PC-9 (cell line): ENCODE data around the gene SPI1. TPM values are rescaled to one million over a fixed set of nuclear protein-coding genes. Genes with fewer than 3 reads are reported as not detected.
A peak's percentile ranks its signal among the peaks of the same experiment; 100 is the strongest.

Experiments used
- BruUV-seq: library from RNA; stranded (reverse); fragments of 400-500 nt; replicated peaks from 2 replicates; lab custom pipeline; 2021; lab: Mats Ljungman, UMichigan
- CTCF ChIA-PET: fragments of 300-600 bp; sonication (Branson Sonifier 250); formaldehyde crosslinking; loops from one replicate; lab custom pipeline; 2022; ENCODE audit warnings: antibody characterized with exemption; lab: Charles Lee
- POLR2A ChIA-PET: fragments of 300-600 bp; sonication (Branson Sonifier 250); formaldehyde crosslinking; loops from one replicate; lab custom pipeline; 2022; ENCODE audit warnings: antibody characterized with exemption; ENCODE audit not compliant: unreplicated experiment; lab: Charles Lee
- DNase-seq, 2 experiments: peaks; one replicate each; pipeline versions ENCODE4 v3.0.0 to v3.0.0-alpha.2; 2015 to 2022; ENCODE audit warnings: mixed read lengths in 1 of 2
- H2AFZ ChIP-seq: fragments of 200-600 bp; sonication (generic); 2 replicates; pipeline ENCODE4 v1.8.1; 2017; ENCODE audit warnings: antibody characterized with exemption
- H3F3A ChIP-seq: fragments of 200-600 bp; sonication (generic); 2 replicates; pipeline ENCODE4 v1.8.1; 2017; ENCODE audit warnings: antibody characterized with exemption, mild to moderate bottlenecking, low read depth; ENCODE audit not compliant: insufficient read depth
- H3K27ac ChIP-seq: fragments of 200-600 bp; sonication (generic); 2 replicates; pipeline ENCODE4 v1.6.1; 2016; ENCODE audit warnings: mixed run types
- H3K27me3 ChIP-seq: fragments of 200-600 bp; sonication (generic); 2 replicates; pipeline ENCODE4 v1.6.1; 2016; ENCODE audit warnings: low read depth, mixed run types; ENCODE audit not compliant: insufficient read depth
- H3K36me3 ChIP-seq: fragments of 200-600 bp; sonication (generic); 2 replicates; pipeline ENCODE4 v1.6.1; 2016; ENCODE audit warnings: low read depth, mixed run types
- H3K4me1 ChIP-seq: fragments of 200-600 bp; sonication (generic); replicated peaks from 2 replicates; pipeline ENCODE4 v1.6.1; 2016; ENCODE audit warnings: mixed run types; ENCODE audit not compliant: insufficient read depth
- H3K4me2 ChIP-seq: fragments of 200-600 bp; sonication (generic); 2 replicates; pipeline ENCODE4 v1.6.1; 2017; ENCODE audit warnings: mixed run types
- H3K4me3 ChIP-seq: fragments of 200-600 bp; sonication (generic); 2 replicates; pipeline ENCODE4 v1.6.1; 2016; ENCODE audit warnings: mixed run types
- H3K79me2 ChIP-seq: fragments of 200-600 bp; sonication (generic); 2 replicates; pipeline ENCODE4 v1.6.1; 2017; ENCODE audit warnings: low read depth, mixed run types
- H3K9me2 ChIP-seq: fragments of 200-600 bp; sonication (generic); 2 replicates; pipeline ENCODE4 v1.8.1; 2017; ENCODE audit warnings: mild to moderate bottlenecking; ENCODE audit not compliant: insufficient read depth
- H3K9me3 ChIP-seq: fragments of 200-600 bp; sonication (generic); 2 replicates; pipeline ENCODE4 v1.8.1; 2016; ENCODE audit warnings: low read depth; ENCODE audit not compliant: insufficient read depth
- H4K20me1 ChIP-seq: fragments of 200-600 bp; sonication (generic); 2 replicates; pipeline ENCODE4 v1.8.1; 2017; ENCODE audit not compliant: insufficient read depth
- CTCF ChIP-seq: fragments of 200-600 bp; sonication (generic); conservative IDR thresholded peaks from 2 replicates; pipeline ENCODE4 v1.6.1; 2017; ENCODE audit warnings: mixed run types, antibody characterized with exemption, mild to moderate bottlenecking, moderate library complexity
- EZH2 ChIP-seq: fragments of 200-600 bp; sonication (generic); IDR thresholded peaks from 2 replicates; pipeline ENCODE4 v1.8.0; 2017; ENCODE audit warnings: antibody characterized with exemption, low read depth
- intact Hi-C: fragments of 100-400 bp; cut with micrococcal nuclease; formaldehyde crosslinking; loops from one replicate; pipeline ENCODE4 v1.10.0; 2022; ENCODE audit not compliant: unreplicated experiment
- total RNA-seq: library from RNA; stranded (reverse); gene quantifications from 2 replicates; pipeline ENCODE4 v1.2.3, GENCODE V29; 2021

The SPI1 gene
- total RNA-seq, 1 experiment from 2014 or later, result not detected

GRCh38 chr11:47355283-47356128 lies 22.8 kb downstream of the SPI1 start:
- Histone ChIP-seq H3K9me2 (no peaks in the 10 kb centered on the region), H3K79me2 (no peaks in the 10 kb centered on the region), H3K4me3 (peak overlapping the region; percentile 30; the same call in 1 of the 2 replicates), H2AFZ (no peak overlapping the region; the same call in 1 of the 2 replicates), H3F3A (peaks cover 28% of the 10 kb centered on the region; the same call in 1 of the 2 replicates), H3K4me2 (peak overlapping the region; percentile 68), H3K9me3 (no peaks in the 10 kb centered on the region), H3K36me3 (no peaks in the 10 kb centered on the region), H4K20me1 (no peaks in the 10 kb centered on the region), H3K27ac (no peak overlapping the region), H3K27me3 (no peaks in the 10 kb centered on the region), H3K4me1 (no peaks in the 10 kb centered on the region)
- ChIA-PET POLR2A (interaction anchor here (0.6 kb wide), 2 partner anchors 85 to 218 kb away, joined by 3 to 4 read pairs; no protein-coding TSS in a partner anchor), CTCF (interaction anchor here (0.6 to 1.5 kb wide), 14 partner anchors 12 to 1368 kb away, joined by 3 to 15 read pairs (median 4); partner anchors contain the start of genes ACP2 and ARHGAP1)
- TF ChIP-seq EZH2, result no peak
- TF ChIP-seq CTCF, result peak; percentile 98
- no TSS peak for BruUV-seq
- peak; percentile 88 to 99 for DNase-seq
- intact Hi-C loops, result loop anchor here (1.0 to 5.0 kb wide), 9 partner anchors 53 to 988 kb away; partner anchors contain the start of genes MDK and SLC39A13

- Histone ChIP-seq H3K27me3 (no peaks in the 10 kb centered on the region), H3F3A (peaks cover 28% of the 10 kb centered on the region; the same call in 1 of the 2 replicates), H3K9me2 (no peaks in the 10 kb centered on the region), H3K27ac (no peak overlapping the region), H3K9me3 (no peaks in the 10 kb centered on the region), H3K4me1 (no peaks in the 10 kb centered on the region), H3K4me3 (peak overlapping the region; percentile 30; the same call in 1 of the 2 replicates), H3K79me2 (no peaks in the 10 kb centered on the region), H3K36me3 (no peaks in the 10 kb centered on the region), H2AFZ (no peak overlapping the region; the same call in 1 of the 2 replicates), H3K4me2 (peak overlapping the region; percentile 68), H4K20me1 (no peaks in the 10 kb centered on the region)
- no TSS peak for BruUV-seq
- ChIA-PET CTCF (interaction anchor here (0.6 to 1.5 kb wide), 15 partner anchors 11 to 1368 kb away, joined by 3 to 15 read pairs (median 4); partner anchors contain the start of genes ACP2 and ARHGAP1), POLR2A (interaction anchor here (0.6 kb wide), 2 partner anchors 84 to 217 kb away, joined by 3 to 4 read pairs; no protein-coding TSS in a partner anchor)
- TF ChIP-seq CTCF, result no peak
- TF ChIP-seq EZH2, result no peak
- intact Hi-C loops, result loop anchor here (1.0 to 5.0 kb wide), 9 partner anchors 53 to 988 kb away; partner anchors contain the start of genes MDK and SLC39A13
- no peak for DNase-seq
Measured at GRCh38 chr11:47354913-47355282, 23.4 kb downstream of the SPI1 start.

DNA sequence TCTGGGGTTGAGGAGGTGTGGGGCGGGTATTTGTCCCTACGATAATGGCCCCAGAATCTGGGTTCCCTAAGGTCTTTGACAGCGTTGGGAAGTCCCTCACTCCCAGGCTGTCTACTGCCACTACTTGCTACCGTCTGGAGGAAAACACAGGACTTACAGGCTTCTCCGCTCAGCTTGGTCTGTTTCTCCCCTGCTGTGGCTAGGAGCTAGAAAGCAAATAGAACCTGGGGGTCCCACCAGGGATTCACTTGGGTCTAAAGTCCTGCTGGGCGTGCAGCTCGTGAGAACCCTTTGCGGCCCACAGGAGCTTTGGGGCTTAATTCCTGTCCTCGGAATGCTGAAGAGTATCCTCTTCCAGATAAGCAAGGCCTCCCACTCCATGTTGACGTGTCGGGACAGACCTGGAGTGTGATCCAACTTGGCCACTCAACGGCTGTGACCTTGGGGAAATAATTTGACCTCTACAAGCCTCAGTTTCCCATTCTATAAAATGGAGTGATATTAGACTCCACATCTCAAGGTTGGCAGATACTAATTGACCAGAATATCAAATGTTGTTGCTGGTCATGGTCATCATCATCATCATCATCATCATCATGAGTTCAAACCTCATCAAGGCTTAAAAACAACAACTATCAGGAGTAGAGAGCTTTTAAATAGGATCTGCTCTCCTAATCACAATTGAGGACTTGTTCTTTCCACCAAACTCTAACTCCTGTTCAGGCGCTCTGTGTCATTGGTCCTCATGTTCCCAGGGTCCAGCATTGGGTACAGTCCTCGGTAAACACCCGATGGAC lies 24.2 kb downstream of the SPI1 start:
- no peaks in the 10 kb centered on the region for H3K9me3 ChIP-seq
- no peak overlapping the region for H3K27ac ChIP-seq
- TF ChIP-seq CTCF (no peak), EZH2 (no peak)
- H3K4me2 ChIP-seq, result 0 out of 2 replicates have a peak overlapping the region, but pooled peaks have one; percentile 68
- peak in 1 of 2 experiments; percentile 26 for DNase-seq
- intact Hi-C loops, result no loop called here
- no peaks in the 10 kb centered on the region for H4K20me1 ChIP-seq
- POLR2A ChIA-PET, result interaction anchor here (0.7 kb wide), 1 partner anchor 160 kb away, joined by 4 read pairs; no protein-coding TSS in a partner anchor
- H3K79me2 ChIP-seq, result no peaks in the 10 kb centered on the region
- no peaks in the 10 kb centered on the region for H3K36me3 ChIP-seq
- CTCF ChIA-PET, result interaction anchor here (0.6 to 1.5 kb wide), 7 partner anchors 11 to 474 kb away, joined by 3 to 15 read pairs (median 6); no protein-coding TSS in a partner anchor
- no peaks in the 10 kb centered on the region for H3K9me2 ChIP-seq
- H3K27me3 ChIP-seq, result no peaks in the 10 kb centered on the region
- no peaks in the 10 kb centered on the region for H3K4me1 ChIP-seq
- H2AFZ ChIP-seq, result no peak overlapping the region
- peaks cover 28% of the 10 kb centered on the region; the same call in 1 of the 2 replicates for H3F3A ChIP-seq
- no peak overlapping the region for H3K4me3 ChIP-seq
- BruUV-seq, result no TSS peak
